ENCODE results near the gene CCSER1.

DNA sequence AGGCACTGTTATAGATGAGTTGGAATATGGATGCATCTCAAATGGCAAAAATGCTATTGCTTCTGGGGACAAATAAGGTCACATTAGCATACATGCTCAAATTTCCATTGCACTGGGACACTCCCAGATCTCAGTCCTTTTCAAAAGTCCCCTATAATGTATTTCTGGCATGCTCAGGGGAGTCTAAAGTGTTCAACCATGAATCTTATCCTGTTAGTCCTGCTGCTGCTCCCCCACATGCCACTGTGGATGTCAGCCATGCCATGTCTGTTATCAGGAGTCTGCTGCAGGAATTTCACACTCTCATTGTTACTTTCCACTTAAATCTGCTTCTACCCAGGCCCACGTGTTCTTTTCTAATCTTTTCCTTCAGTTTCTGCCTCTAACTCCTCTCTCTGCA, 1000.6 kb downstream of the CCSER1 start:
- TF ChIP-seq JUND (IDR thresholded peaks at IDR 0.05) (no peak), RAD21 (IDR thresholded peaks at IDR 0.05) (no peak), RXRA (IDR thresholded peaks at IDR 0.05) (no peak), TAF1 (conservative IDR thresholded peaks at IDR 0.05) (no peak), GABPA (IDR thresholded peaks at IDR 0.05 in 1 of 2, conservative IDR thresholded peaks at IDR 0.05 in 1 of 2) (no peak), FOXA2 (IDR thresholded peaks at IDR 0.05) (no peak), SP1 (IDR thresholded peaks at IDR 0.05) (no peak)
- TF ChIP-seq, protein P1, sequence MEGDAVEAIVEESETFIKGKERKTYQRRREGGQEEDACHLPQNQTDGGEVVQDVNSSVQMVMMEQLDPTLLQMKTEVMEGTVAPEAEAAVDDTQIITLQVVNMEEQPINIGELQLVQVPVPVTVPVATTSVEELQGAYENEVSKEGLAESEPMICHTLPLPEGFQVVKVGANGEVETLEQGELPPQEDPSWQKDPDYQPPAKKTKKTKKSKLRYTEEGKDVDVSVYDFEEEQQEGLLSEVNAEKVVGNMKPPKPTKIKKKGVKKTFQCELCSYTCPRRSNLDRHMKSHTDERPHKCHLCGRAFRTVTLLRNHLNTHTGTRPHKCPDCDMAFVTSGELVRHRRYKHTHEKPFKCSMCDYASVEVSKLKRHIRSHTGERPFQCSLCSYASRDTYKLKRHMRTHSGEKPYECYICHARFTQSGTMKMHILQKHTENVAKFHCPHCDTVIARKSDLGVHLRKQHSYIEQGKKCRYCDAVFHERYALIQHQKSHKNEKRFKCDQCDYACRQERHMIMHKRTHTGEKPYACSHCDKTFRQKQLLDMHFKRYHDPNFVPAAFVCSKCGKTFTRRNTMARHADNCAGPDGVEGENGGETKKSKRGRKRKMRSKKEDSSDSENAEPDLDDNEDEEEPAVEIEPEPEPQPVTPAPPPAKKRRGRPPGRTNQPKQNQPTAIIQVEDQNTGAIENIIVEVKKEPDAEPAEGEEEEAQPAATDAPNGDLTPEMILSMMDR (IDR thresholded peaks at IDR 0.05; ENCODE audit: low read depth, low read length, missing input control), result no peak
- TF ChIP-seq, protein P2, sequence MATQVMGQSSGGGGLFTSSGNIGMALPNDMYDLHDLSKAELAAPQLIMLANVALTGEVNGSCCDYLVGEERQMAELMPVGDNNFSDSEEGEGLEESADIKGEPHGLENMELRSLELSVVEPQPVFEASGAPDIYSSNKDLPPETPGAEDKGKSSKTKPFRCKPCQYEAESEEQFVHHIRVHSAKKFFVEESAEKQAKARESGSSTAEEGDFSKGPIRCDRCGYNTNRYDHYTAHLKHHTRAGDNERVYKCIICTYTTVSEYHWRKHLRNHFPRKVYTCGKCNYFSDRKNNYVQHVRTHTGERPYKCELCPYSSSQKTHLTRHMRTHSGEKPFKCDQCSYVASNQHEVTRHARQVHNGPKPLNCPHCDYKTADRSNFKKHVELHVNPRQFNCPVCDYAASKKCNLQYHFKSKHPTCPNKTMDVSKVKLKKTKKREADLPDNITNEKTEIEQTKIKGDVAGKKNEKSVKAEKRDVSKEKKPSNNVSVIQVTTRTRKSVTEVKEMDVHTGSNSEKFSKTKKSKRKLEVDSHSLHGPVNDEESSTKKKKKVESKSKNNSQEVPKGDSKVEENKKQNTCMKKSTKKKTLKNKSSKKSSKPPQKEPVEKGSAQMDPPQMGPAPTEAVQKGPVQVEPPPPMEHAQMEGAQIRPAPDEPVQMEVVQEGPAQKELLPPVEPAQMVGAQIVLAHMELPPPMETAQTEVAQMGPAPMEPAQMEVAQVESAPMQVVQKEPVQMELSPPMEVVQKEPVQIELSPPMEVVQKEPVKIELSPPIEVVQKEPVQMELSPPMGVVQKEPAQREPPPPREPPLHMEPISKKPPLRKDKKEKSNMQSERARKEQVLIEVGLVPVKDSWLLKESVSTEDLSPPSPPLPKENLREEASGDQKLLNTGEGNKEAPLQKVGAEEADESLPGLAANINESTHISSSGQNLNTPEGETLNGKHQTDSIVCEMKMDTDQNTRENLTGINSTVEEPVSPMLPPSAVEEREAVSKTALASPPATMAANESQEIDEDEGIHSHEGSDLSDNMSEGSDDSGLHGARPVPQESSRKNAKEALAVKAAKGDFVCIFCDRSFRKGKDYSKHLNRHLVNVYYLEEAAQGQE (IDR thresholded peaks at IDR 0.05), result no peak
- TF ChIP-seq, protein P3, sequence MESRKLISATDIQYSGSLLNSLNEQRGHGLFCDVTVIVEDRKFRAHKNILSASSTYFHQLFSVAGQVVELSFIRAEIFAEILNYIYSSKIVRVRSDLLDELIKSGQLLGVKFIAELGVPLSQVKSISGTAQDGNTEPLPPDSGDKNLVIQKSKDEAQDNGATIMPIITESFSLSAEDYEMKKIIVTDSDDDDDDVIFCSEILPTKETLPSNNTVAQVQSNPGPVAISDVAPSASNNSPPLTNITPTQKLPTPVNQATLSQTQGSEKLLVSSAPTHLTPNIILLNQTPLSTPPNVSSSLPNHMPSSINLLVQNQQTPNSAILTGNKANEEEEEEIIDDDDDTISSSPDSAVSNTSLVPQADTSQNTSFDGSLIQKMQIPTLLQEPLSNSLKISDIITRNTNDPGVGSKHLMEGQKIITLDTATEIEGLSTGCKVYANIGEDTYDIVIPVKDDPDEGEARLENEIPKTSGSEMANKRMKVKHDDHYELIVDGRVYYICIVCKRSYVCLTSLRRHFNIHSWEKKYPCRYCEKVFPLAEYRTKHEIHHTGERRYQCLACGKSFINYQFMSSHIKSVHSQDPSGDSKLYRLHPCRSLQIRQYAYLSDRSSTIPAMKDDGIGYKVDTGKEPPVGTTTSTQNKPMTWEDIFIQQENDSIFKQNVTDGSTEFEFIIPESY (IDR thresholded peaks at IDR 0.05), result no peak

All from liver (tissue), 3 donors.